Activated naive CD4-positive, alpha-beta T cell treated with anti-CD3 and anti-CD28 coated beads, Interleukin-2, amount 10 ng/mL, durations not matched to agents 7 days and 5 days (primary cell): ENCODE results near the gene DHTKD1.
"Not testable (repeated sequence)": the region's sequence is repeated elsewhere in the genome, so short reads cannot be mapped to it uniquely, and the experiment has no call there.

Source experiments
- CTCF ChIA-PET: fragments of 350-600 bp; sonication (Branson Sonifier 250); formaldehyde crosslinking; loops from one replicate; lab custom pipeline; 2021; ENCODE audit warnings: antibody characterized with exemption; lab: Charles Lee
- DNase-seq: peaks from one replicate; pipeline ENCODE4 v3.0.0-alpha.2; 2020
- H3K27ac Mint-ChIP-seq: one replicate; pipeline ENCODE4 v1.8.0; 2021; ENCODE audit warnings: mild to moderate bottlenecking, moderate library complexity, mixed read lengths
- H3K27me3 Mint-ChIP-seq: one replicate; pipeline ENCODE4 v1.8.0; 2021; ENCODE audit warnings: mild to moderate bottlenecking, mixed read lengths
- H3K36me3 Mint-ChIP-seq: one replicate; pipeline ENCODE4 v1.8.0; 2021; ENCODE audit warnings: mixed read lengths
- H3K4me1 Mint-ChIP-seq: one replicate; pipeline ENCODE4 v1.8.0; 2021; ENCODE audit warnings: mixed read lengths
- H3K4me3 Mint-ChIP-seq: one replicate; pipeline ENCODE4 v1.8.0; 2021; ENCODE audit warnings: mild to moderate bottlenecking, moderate library complexity, mixed read lengths
- H3K9me3 Mint-ChIP-seq: one replicate; pipeline ENCODE4 v1.8.0; 2021; ENCODE audit warnings: mixed read lengths

DHTKD1 gene

DNA sequence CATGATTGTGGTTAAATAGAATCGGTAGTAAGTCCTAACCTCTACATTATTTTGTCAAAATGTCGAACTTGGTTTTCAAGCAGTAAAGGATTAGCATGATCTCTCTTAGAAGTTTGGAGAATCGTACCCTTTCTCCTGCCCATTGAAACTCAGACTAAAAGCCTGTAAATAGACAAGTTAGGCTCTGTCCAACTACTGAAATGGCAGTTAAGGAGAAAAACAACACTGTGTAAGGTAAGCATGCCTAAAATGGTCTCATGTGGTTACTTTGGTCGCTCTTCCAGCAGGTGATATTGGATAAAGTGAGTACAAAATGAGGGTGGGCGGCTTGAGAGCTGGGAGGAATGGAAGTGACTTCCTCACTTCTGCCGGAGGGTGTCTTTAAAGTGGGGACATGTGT is 85.8 kb downstream of the DHTKD1 start:
- DNase-seq = no peak
- Mint-ChIP-seq H3K27ac (no peak overlapping the region), H3K9me3 (no peaks in the 10 kb centered on the region), H3K4me3 (no peak overlapping the region), H3K4me1 (no peaks in the 10 kb centered on the region), H3K27me3 (no peaks in the 10 kb centered on the region), H3K36me3 (peaks cover 22% of the 10 kb centered on the region)
- CTCF ChIA-PET = no interaction called here

DNA sequence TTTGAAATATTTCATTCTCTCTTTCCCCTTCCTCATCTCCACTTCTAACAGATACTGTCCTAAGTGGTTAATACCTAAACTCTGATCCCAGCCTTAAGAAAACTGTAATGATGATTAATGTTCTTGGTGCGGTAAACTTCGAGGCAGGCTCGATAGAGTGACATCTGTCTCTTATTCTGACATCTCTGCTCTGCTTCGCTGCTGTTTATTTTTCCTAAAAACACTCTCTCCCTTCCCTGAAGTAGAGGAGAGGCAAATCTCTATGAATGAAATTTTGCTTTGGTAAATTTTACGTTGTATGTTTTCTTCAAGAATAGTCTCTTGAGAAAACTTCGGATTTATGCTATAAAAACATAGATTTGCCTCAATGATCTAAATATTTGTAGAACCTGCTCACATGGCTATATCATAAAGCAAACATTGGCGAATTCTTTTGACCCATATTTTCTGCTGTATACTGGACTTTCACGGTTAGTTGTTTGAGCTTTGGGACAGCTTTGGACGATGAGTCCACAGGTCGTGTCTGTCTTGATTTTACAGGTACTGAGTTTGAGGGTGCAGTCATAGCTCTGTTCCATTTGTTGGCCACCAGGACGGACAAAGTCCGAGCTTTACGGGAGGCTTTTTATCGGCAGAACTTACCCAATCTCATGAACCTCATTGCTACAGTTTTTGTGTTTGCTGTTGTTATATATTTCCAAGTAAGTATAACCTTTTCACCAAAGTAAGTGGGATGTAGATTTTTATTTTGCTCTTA is 87.8 kb downstream of the DHTKD1 start:
- H3K27me3 Mint-ChIP-seq = no peaks in the 10 kb centered on the region
- no peak overlapping the region for H3K27ac Mint-ChIP-seq
- DNase-seq = no peak
- no peaks in the 10 kb centered on the region for H3K9me3 Mint-ChIP-seq
- H3K4me1 Mint-ChIP-seq = no peaks in the 10 kb centered on the region
- CTCF ChIA-PET = no interaction called here
- H3K4me3 Mint-ChIP-seq = no peak overlapping the region
- H3K36me3 Mint-ChIP-seq = peaks cover 22% of the 10 kb centered on the region

DNA sequence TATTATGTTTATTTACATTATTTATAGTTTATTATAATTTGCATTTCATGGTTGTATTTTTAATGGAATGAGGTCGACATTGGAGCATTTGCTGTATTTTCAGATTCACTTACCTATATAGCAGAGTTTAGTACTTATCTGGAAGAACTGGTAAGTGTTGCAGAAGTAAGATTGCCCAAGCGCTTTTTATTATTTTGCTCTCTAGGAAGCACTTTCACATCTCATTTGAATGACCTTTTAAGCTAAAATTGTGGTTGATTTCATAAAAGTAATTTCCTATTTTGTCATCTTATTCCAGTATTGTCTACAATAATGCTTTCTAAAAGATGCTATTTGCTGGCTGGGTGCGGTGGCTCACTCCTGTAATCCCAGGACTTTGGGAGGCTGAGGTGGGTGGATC is 89.4 kb downstream of the DHTKD1 start:
- peaks cover 22% of the 10 kb centered on the region for H3K36me3 Mint-ChIP-seq
- H3K4me3 Mint-ChIP-seq = no peak overlapping the region
- no peak overlapping the region for H3K27ac Mint-ChIP-seq
- H3K9me3 Mint-ChIP-seq = no peaks in the 10 kb centered on the region
- no peak for DNase-seq
- CTCF ChIA-PET = no interaction called here
- H3K4me1 Mint-ChIP-seq = no peaks in the 10 kb centered on the region
- H3K27me3 Mint-ChIP-seq = no peaks in the 10 kb centered on the region

DNA sequence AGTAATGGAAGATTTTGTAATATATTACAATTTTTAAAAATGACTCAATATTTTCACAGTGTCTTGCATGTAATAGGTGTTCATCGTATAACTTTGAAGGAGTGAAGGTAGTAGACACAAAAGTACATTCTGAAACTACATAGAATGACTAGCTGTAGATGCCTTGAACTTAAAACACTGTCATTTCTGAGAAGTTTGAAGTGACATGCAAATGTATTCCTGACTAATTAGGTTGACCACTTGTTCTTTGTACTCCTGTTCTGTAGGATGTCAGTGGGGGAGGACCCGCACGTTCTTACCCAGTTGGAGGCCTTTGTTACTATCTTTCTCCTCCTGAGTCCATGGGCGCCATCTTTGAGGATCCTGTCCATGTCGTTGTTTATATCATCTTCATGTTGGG is 91.9 kb downstream of the DHTKD1 start:
- H3K27ac Mint-ChIP-seq = no peak overlapping the region
- H3K4me1 Mint-ChIP-seq = no peaks in the 10 kb centered on the region
- H3K27me3 Mint-ChIP-seq = no peaks in the 10 kb centered on the region

GRCh38 chr10:12162927-12163326 is 94.2 kb downstream of the DHTKD1 start:
- H3K27ac Mint-ChIP-seq = no peak overlapping the region
- CTCF ChIA-PET = interaction anchor here (1.1 kb wide), 1 partner anchor 176 kb away, joined by 4 read pairs; no protein-coding TSS in a partner anchor
- no peak for DNase-seq
- no peaks in the 10 kb centered on the region for H3K9me3 Mint-ChIP-seq
- H3K4me1 Mint-ChIP-seq = no peaks in the 10 kb centered on the region
- H3K36me3 Mint-ChIP-seq = peaks cover 32% of the 10 kb centered on the region
- H3K27me3 Mint-ChIP-seq = no peaks in the 10 kb centered on the region
- no peak overlapping the region for H3K4me3 Mint-ChIP-seq

More for the DNA sequence above, 91.9 kb downstream of the DHTKD1 start:
- peaks cover 27% of the 10 kb centered on the region for H3K36me3 Mint-ChIP-seq
- no peak overlapping the region for H3K4me3 Mint-ChIP-seq
- no peaks in the 10 kb centered on the region for H3K9me3 Mint-ChIP-seq
- no peak for DNase-seq
- CTCF ChIA-PET = no interaction called here

DNA sequence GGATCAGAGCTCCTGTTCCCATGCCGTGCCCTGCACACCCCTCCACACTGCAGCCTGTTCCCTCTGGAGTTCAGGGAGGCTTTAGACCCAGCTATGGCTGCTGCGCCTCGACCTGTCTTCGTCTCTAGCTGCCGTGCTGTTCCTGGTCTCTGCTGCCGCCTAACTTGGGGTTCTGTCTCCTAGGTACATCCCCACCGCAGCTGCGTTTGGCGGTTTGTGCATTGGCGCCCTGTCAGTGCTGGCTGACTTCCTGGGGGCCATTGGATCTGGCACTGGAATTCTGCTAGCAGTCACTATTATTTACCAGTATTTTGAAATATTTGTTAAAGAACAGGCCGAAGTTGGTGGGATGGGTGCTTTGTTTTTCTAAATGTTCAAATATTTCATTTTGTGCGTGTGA is 95.3 kb downstream of the DHTKD1 start:
- Mint-ChIP-seq H3K36me3 (peaks cover 35% of the 10 kb centered on the region), H3K27me3 (no peaks in the 10 kb centered on the region), H3K9me3 (no peaks in the 10 kb centered on the region), H3K4me1 (no peaks in the 10 kb centered on the region), H3K4me3 (no peak overlapping the region), H3K27ac (peak overlapping the region; percentile 45)
- no peak for DNase-seq
- CTCF ChIA-PET = no interaction called here

- DNase-seq = no peak
- Mint-ChIP-seq H3K9me3 (no peaks in the 10 kb centered on the region), H3K4me3 (no peak overlapping the region), H3K36me3 (peaks cover 40% of the 10 kb centered on the region), H3K27ac (no peak overlapping the region), H3K27me3 (no peaks in the 10 kb centered on the region), H3K4me1 (no peaks in the 10 kb centered on the region)
- CTCF ChIA-PET = no interaction called here
Observed at GRCh38 chr10:12165036-12165435, 96.3 kb downstream of the DHTKD1 start.

DNA sequence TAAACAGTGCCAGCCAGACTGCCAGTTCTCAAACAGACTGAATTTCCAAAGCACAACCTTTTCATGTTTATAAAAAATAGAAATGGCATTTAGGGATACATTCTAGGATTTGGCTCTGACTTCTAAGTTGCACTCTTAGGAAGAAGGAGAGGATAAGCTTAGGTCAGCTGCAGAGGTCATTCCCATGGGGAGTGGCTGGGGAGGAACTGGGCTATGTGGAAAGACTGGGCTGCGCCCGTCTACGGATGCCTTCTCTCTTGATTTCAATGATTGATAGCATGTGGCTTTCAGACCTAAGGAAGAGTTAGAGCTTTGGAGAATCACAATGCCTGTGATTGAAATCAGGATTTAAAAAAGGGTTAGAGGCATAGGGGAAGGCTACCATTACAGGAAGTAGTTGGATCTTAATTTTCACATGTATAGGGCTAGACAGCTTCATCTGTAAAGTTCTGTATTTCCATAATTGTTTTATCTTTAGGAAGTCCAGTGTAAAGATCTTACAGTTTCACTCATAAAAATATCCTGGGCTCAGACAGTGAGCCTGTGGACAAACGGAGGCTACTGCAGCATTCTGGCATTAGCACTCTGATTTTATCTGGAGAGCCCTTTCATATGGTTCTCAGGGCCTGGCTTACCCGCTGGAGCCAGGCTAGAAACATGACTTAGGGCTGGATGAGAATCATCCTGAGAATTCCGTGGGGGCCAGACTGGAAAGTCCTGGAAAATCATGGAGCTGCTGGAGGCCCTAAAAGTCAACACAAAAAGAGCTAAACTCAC is 97.4 kb downstream of the DHTKD1 start:
- Mint-ChIP-seq H3K4me3 (no peak overlapping the region), H3K36me3 (peaks cover 43% of the 10 kb centered on the region), H3K9me3 (no peaks in the 10 kb centered on the region), H3K4me1 (no peaks in the 10 kb centered on the region), H3K27me3 (no peaks in the 10 kb centered on the region), H3K27ac (no peak overlapping the region)
- CTCF ChIA-PET = interaction anchor here (0.9 to 1.0 kb wide), 2 partner anchors 10 to 14 kb away, joined by 4 read pairs; no protein-coding TSS in a partner anchor
- no peak for DNase-seq

GRCh38 chr10:12171512-12171911 is 102.8 kb downstream of the DHTKD1 start:
- H3K4me1 Mint-ChIP-seq, DNase-seq, CTCF ChIA-PET, H3K27ac Mint-ChIP-seq, H3K9me3 Mint-ChIP-seq, H3K27me3 Mint-ChIP-seq, H3K4me3 Mint-ChIP-seq: not testable (repeated sequence)
- peaks cover 48% of the 10 kb centered on the region for H3K36me3 Mint-ChIP-seq
